IgD-negative memory B cell (primary cell): Measurements from ENCODE around the gene TAF1C. TPM values are rescaled to one million over a fixed set of nuclear protein-coding genes. Genes with fewer than 3 reads are reported as not detected.

Experiments
- H3K27ac Mint-ChIP-seq, 3 donors: one replicate each; pipeline ENCODE4 v1.8.0; 2020 to 2022; ENCODE audit warnings: mild to moderate bottlenecking in 3 of 3, mixed read lengths in 3 of 3, moderate library complexity in 1 of 3
- H3K27me3 Mint-ChIP-seq: one replicate; pipeline ENCODE4 v1.8.0; 2021; ENCODE audit warnings: mixed read lengths
- H3K36me3 Mint-ChIP-seq: one replicate; pipeline ENCODE4 v1.8.0; 2020; ENCODE audit warnings: mild to moderate bottlenecking, mixed read lengths
- H3K4me1 Mint-ChIP-seq, 3 donors: one replicate each; pipeline ENCODE4 v1.8.0; 2020 to 2022; ENCODE audit warnings: mixed read lengths in 3 of 3, mild to moderate bottlenecking in 1 of 3
- H3K4me3 Mint-ChIP-seq, 4 donors: one replicate each; pipeline ENCODE4 v1.8.0; 2020 to 2022; ENCODE audit warnings: mild to moderate bottlenecking in 4 of 4, mixed read lengths in 4 of 4, moderate library complexity in 3 of 4
- H3K9me3 Mint-ChIP-seq, 3 donors: one replicate each; pipeline ENCODE4 v1.8.0; 2020 to 2021; ENCODE audit warnings: mixed read lengths in 3 of 3, mild to moderate bottlenecking in 1 of 3
- polyA plus RNA-seq: library from polyadenylated mRNA; unstranded; fragments of 300-500 nt; fragmentation: Illumina TruSeq; gene quantifications from one replicate; pipeline ENCODE4 v1.2.3, GENCODE V29; 2021

TAF1C gene
- polyA plus RNA-seq, 1 donor from 2014 or later = 6.5 TPM

- Mint-ChIP-seq H3K27me3 (no peaks in the 10 kb centered on the region), H3K9me3 (no peaks in the 10 kb centered on the region), H3K4me1 (peaks cover 9 to 14% (median 12%) of the 10 kb centered on the region in 3 donors), H3K36me3 (peaks cover 5% of the 10 kb centered on the region), H3K4me3 (peak overlapping the region in 2 of 4 donors; percentile 23 to 98), H3K27ac (peak overlapping the region in 1 of 3 donors; percentile 19)
These were observed 43.8 kb downstream of the TAF1C start for GRCh38 chr16:84143081-84143480.

- H3K9me3 Mint-ChIP-seq = no peaks in the 10 kb centered on the region
- no peak overlapping the region for H3K27ac Mint-ChIP-seq
- no peaks in the 10 kb centered on the region for H3K27me3 Mint-ChIP-seq
- H3K4me1 Mint-ChIP-seq = peaks cover 9 to 18% (median 15%) of the 10 kb centered on the region in 3 donors
- peaks cover 5% of the 10 kb centered on the region for H3K36me3 Mint-ChIP-seq
- H3K4me3 Mint-ChIP-seq = no peak overlapping the region
These were observed 45.6 kb downstream of the TAF1C start for GRCh38 chr16:84141143-84141670.

- Mint-ChIP-seq H3K27ac (peak overlapping the region in 1 of 3 donors; percentile 90), H3K4me3 (no peak overlapping the region), H3K27me3 (no peaks in the 10 kb centered on the region), H3K36me3 (peaks cover 6% of the 10 kb centered on the region), H3K9me3 (no peaks in the 10 kb centered on the region), H3K4me1 (peaks cover 9 to 18% (median 18%) of the 10 kb centered on the region in 3 donors)
These were observed 47.1 kb downstream of the TAF1C start for GRCh38 chr16:84139628-84140258.

GRCh38 chr16:84138824-84139627, 47.8 kb downstream of the TAF1C start:
- Mint-ChIP-seq H3K4me3 (no peak overlapping the region), H3K27ac (peak overlapping the region in 1 of 3 donors; percentile 18), H3K36me3 (peaks cover 6% of the 10 kb centered on the region), H3K4me1 (peaks cover 5 to 15% (median 13%) of the 10 kb centered on the region in 3 donors), H3K9me3 (no peaks in the 10 kb centered on the region), H3K27me3 (no peaks in the 10 kb centered on the region)

GRCh38 chr16:84138500-84138823, 48.4 kb downstream of the TAF1C start:
- Mint-ChIP-seq H3K27ac (peak overlapping the region in 1 of 3 donors; percentile 18), H3K4me3 (no peak overlapping the region), H3K9me3 (no peaks in the 10 kb centered on the region), H3K36me3 (peaks cover 6% of the 10 kb centered on the region), H3K27me3 (no peaks in the 10 kb centered on the region), H3K4me1 (peaks cover 3 to 13% (median 11%) of the 10 kb centered on the region in 3 donors)

GRCh38 chr16:84137769-84138357, 49.0 kb downstream of the TAF1C start:
- H3K4me3 Mint-ChIP-seq = no peak overlapping the region
- H3K36me3 Mint-ChIP-seq = peaks cover 6% of the 10 kb centered on the region
- H3K27ac Mint-ChIP-seq = no peak overlapping the region
- H3K27me3 Mint-ChIP-seq = no peaks in the 10 kb centered on the region
- H3K4me1 Mint-ChIP-seq = peaks cover 3 to 14% (median 11%) of the 10 kb centered on the region in 3 donors
- H3K9me3 Mint-ChIP-seq = no peaks in the 10 kb centered on the region

GRCh38 chr16:84137287-84137686, 49.6 kb downstream of the TAF1C start:
- H3K27me3 Mint-ChIP-seq = no peaks in the 10 kb centered on the region
- H3K4me3 Mint-ChIP-seq = no peak overlapping the region
- no peak overlapping the region for H3K27ac Mint-ChIP-seq
- peaks cover 6% of the 10 kb centered on the region for H3K36me3 Mint-ChIP-seq
- peaks cover 3 to 20% (median 15%) of the 10 kb centered on the region in 3 donors for H3K4me1 Mint-ChIP-seq
- no peaks in the 10 kb centered on the region for H3K9me3 Mint-ChIP-seq

GRCh38 chr16:84136331-84137125, 50.3 kb downstream of the TAF1C start:
- Mint-ChIP-seq H3K27me3 (no peaks in the 10 kb centered on the region), H3K36me3 (peaks cover 6% of the 10 kb centered on the region), H3K4me3 (peak overlapping the region in 1 of 4 donors; percentile 18), H3K27ac (no peak overlapping the region), H3K9me3 (no peaks in the 10 kb centered on the region), H3K4me1 (peaks cover 3 to 20% (median 13%) of the 10 kb centered on the region in 3 donors)

GRCh38 chr16:84132527-84133285, 54.2 kb downstream of the TAF1C start:
- H3K4me1 Mint-ChIP-seq = peaks cover 0 to 15% (median 11%) of the 10 kb centered on the region in 3 donors
- H3K36me3 Mint-ChIP-seq = peaks cover 16% of the 10 kb centered on the region
- H3K9me3 Mint-ChIP-seq = no peaks in the 10 kb centered on the region
- no peak overlapping the region for H3K4me3 Mint-ChIP-seq
- no peaks in the 10 kb centered on the region for H3K27me3 Mint-ChIP-seq
- H3K27ac Mint-ChIP-seq = no peak overlapping the region

- Mint-ChIP-seq H3K27ac (peak overlapping the region in 1 of 3 donors; percentile 39), H3K9me3 (no peaks in the 10 kb centered on the region), H3K4me1 (peaks cover 0 to 9% (median 9%) of the 10 kb centered on the region in 3 donors), H3K27me3 (no peaks in the 10 kb centered on the region), H3K4me3 (no peak overlapping the region), H3K36me3 (peaks cover 16% of the 10 kb centered on the region)
These were observed 55.7 kb downstream of the TAF1C start for GRCh38 chr16:84131117-84131516.

Other genes with a start within 250 kb of the TAF1C start
- 0.46 TPM for gene OSGIN1, start 233.8 kb downstream of the TAF1C start, polyA plus RNA-seq
- not detected for gene NECAB2, start 218.8 kb downstream of the TAF1C start, polyA plus RNA-seq
- gene SLC38A8, start 144.3 kb downstream of the TAF1C start, polyA plus RNA-seq = not detected
- 52.2 TPM for gene MBTPS1, start 70.1 kb downstream of the TAF1C start, polyA plus RNA-seq
- 12.3 TPM for gene HSDL1, start 41.9 kb downstream of the TAF1C start, polyA plus RNA-seq
- gene DNAAF1, start 41.7 kb downstream of the TAF1C start, polyA plus RNA-seq = not detected
- gene ADAD2, start 4.1 kb upstream of the TAF1C start, polyA plus RNA-seq = not detected
- not detected for gene KCNG4, start 53.0 kb upstream of the TAF1C start, polyA plus RNA-seq
- gene WFDC1, start 107.8 kb upstream of the TAF1C start, polyA plus RNA-seq = not detected
- gene ATP2C2, start 181.5 kb upstream of the TAF1C start, polyA plus RNA-seq = not detected